DMS153 (cell line): ENCODE results near the gene GNAI3.

Source experiments
- DNase-seq: peaks from one replicate; lab custom pipeline; 2025; lab: John Stamatoyannopoulos, UW

The GNAI3 gene

GRCh38 chr1:109624201-109625010 lies 76.0 kb downstream of the GNAI3 start:
- no peak for DNase-seq

DNA sequence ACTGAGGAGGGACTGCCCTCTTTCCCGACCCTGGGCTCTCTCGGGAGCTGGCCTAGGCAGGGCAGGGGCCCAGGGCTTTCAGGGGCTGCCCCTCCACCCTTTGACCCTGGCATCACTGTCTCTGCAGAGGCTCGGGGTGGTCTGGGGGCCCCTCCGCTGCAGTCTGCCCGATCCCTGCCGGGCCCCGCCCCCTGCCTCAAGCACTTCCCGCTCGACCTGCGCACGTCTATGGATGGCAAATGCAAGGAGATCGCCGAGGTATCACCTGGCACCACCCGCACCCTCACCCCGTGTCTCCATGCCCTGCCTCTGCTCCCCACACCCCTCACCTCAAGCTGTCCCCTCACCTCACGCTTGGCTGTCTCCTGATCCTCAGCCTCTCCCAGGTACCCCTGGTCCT lies 76.8 kb downstream of the GNAI3 start:
- no peak for DNase-seq

GRCh38 chr1:109625601-109626560 lies 77.5 kb downstream of the GNAI3 start:
- DNase-seq, result no peak

DNA sequence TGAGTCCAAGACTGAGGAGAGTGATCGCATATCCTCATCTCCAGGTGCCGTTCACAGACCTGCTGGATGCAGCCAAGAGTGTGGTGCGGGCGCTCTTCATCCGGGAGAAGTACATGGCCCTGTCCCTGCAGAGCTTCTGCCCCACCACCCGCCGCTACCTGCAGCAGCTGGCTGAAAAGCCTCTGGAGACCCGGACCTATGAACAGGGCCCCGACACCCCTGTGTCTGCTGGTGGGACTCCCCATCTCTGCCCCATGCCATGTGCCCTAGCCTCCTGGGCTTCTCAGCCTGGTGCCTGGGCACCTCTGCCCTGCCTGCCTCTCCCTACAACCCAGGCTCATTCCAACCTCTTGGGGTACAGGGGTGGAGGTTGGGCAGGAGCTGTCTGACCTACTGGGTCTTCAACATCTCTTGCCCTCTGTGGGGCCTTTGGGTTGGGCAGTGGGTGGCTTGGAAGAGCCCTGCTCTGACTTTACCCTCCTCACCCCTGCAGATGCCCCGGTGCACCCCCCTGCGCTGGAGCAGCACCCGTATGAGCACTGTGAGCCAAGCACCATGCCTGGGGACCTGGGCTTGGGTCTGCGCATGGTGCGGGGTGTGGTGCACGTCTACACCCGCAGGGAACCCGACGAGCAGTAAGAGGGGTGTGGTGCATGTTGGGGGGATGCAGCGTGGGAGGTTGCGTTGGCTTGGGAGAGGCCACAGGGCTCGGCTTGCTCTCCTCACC lies 78.4 kb downstream of the GNAI3 start:
- no peak for DNase-seq

GRCh38 chr1:109627692-109628399 lies 79.4 kb downstream of the GNAI3 start:
- no peak for DNase-seq

DNA sequence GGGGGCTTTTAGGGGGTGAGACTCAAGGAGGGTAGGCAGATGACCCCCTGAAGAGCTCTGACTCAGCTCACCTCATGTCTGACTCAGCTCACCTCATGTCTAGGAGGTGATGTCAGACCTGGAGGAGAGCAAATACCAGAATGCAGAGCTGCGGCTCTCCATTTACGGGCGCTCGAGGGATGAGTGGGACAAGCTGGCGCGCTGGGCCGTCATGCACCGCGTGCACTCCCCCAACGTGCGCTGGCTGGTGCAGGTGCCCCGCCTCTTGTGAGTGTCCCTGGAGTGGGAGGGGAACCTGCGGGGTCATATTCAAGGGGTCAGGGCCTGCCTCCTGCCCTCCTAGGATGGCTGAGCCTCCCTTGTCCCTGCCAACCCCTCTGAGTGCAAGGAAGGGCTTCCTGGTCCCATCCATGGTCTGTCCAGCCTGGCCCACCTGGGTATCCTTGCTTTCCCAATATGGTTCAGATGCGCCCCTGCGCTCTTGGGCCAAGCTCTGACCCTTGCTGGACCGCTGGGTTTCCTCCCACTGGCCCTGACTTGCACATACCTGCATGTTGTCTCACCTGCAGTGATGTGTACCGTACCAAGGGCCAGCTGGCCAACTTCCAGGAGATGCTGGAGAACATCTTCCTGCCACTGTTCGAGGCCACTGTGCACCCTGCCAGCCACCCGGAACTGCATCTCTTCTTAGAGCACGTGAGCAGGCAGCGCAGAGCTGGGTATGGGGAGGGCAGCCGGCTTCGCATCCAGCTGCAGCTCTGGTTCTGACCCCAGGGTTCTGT lies 80.3 kb downstream of the GNAI3 start:
- no peak for DNase-seq

DNA sequence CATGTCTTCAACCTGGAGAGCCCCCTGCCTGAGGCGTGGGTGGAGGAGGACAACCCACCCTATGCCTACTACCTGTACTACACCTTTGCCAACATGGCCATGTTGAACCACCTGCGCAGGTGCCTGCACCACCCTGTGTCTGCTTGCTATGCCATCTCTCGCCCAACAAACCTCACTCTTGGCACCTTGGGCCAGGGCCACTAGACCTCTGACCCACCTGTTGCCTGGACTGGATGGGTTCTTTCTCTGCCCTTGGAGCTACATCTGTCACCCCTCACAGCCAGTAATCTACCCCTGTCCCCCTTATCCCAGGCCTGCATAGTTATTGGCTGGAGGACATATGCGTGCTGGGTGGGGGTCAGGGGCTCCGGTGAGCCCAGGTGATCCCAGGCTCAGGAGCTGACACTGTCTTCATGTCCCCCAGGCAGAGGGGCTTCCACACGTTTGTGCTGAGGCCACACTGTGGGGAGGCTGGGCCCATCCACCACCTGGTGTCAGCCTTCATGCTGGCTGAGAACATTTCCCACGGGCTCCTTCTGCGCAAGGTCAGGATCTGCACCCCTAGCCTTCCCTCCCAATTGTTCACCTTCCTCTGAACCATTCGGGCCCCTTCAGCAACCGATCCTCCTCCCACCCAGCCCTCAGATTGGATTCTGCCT lies 81.1 kb downstream of the GNAI3 start:
- no peak for DNase-seq

DNA sequence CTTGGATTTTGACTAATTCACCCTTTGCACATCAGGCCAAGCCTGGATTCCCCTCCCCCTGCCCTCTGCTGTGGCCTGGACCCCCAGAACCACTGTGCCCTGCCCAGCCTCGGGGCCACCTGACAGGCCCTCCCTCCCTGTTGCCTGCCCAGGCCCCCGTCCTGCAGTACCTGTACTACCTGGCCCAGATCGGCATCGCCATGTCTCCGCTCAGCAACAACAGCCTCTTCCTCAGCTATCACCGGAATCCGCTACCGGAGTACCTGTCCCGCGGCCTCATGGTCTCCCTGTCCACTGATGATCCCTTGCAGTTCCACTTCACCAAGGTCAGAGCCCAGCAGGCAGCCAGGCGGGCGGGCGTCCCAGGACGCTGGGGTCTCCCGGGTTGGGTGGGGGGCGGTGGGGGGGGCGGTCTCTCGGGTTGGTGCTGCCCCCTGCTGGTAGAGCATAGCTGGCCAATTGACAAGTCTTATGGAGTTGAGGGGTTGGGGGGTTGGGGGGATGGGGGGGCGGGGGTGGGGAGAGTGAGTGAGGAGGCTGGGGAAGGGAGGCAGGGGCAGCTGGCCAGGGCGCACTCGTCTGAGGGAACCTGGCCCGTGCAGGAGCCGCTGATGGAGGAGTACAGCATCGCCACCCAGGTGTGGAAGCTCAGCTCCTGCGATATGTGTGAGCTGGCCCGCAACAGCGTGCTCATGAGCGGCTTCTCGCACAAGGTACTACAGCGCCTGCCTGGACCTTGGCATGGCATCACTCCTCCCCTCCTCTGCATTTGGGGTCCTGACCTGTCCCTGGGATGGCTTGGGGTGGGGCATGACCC lies 81.9 kb downstream of the GNAI3 start:
- DNase-seq, result no peak

DNA sequence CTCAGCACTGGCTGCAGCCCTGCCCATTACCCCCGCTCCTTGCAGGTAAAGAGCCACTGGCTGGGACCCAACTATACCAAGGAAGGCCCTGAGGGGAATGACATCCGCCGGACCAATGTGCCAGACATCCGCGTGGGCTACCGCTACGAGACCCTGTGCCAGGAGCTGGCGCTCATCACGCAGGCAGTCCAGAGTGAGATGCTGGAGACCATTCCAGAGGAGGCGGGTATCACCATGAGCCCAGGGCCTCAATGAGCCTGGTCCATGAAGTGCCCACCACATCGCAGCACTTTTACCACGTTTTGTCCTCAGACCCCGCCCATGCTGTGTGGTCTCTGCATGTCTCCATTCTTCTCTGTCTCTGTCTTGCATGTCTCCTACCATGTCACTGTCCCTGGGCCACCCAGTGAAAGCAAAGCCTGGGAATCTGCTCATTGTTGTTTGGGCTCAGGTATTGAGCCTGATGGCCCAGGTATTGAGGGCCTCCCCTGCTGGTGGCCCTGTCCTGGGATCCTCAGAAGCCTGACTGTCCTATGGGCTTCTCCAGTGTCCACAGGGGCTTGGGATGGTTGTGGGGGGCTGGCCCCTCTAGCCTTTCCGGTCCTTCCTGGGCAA lies 82.6 kb downstream of the GNAI3 start:
- DNase-seq, result no peak

DNA sequence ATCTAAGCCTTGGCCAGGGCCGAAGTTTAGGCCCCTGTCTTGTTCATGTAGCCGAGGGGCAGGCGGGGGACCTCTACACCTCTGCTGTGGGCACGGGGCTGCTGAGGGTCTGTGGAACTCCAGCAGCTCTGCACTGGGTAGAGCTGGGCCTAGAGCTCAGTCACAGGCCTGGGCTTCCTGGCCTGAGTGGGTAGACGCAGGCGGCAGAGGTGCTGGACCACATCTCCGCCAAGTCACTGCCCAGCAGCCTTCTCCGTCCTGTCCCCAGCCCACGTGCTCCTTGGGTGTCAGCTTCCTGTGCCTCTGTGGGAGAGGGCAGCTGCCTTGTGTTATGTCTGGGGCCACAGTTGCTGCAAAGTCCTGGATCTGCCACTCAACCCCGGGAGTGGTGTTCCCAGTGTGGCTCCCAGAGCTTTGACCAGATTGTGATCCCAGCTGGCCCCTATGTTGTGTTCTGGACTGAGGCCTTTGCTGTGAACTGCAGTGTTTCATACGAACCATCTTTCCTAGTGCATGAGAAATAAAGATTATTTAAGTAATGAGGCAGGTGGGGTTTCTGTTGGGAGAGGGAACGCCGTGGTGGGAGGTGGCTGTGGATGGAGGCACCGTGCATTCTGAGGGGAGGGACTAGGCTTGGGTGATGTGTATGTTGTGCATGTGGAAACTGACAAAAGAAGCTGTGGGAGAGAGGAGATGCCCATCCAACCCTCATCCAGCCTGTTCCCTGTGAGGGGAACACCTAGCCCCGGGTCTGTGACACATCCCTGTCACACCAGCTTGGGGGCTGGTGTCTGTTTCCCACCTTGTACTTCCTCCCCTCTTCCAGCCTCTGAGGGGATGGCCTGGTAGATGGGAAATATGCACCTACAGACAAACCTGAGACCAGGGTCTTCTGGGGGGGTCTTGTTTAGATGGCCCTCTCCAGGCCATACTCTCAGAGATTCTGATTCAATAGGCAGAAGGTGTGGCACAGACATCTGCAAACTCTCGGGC lies 83.4 kb downstream of the GNAI3 start:
- DNase-seq, result no peak

- DNase-seq, result no peak
These were observed 84.4 kb downstream of the GNAI3 start for GRCh38 chr1:109632671-109633346.

DNA sequence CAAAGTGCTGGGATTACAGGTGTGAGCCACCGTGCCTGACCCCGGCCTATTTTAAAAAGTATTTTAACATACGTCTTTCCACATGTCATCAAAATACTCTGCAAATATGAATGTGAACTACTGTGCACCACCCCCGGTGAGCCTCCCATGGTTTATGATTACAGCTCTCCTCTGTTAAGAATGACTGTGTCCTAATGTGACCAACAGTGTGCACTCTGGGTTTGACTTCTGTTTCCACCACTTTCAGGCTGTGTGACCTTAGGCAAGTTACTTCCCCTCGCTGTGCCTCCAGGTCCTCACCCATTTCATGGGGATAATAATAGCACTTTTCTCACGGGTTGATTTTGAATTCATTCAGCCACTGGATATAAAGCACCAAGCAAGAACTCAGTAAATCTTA lies 85.9 kb downstream of the GNAI3 start:
- DNase-seq, result no peak

- no peak for DNase-seq
These were observed 86.6 kb downstream of the GNAI3 start for GRCh38 chr1:109634771-109635750.

DNA sequence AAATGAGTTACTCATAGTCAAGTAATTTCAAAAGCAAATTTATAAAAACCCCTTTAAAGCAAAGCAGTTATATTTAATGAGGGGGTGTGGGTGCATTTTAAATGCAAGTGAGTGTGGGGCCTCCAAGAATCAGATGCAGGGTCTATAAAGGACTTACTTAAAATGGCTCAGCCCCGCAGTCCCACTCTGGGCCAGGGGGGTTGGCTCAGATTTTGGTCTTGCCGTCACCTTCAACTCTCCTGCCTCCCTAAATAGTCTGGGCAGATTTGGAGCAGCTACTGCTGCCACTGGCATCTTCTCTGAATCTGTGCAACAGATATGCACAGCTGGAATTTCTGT lies 87.4 kb downstream of the GNAI3 start:
- no peak for DNase-seq

GRCh38 chr1:109636201-109636952 lies 88.0 kb downstream of the GNAI3 start:
- DNase-seq, result no peak
